Measurements from ENCODE around the gene RHOT1. TPM values are rescaled to one million over a fixed set of nuclear protein-coding genes. Genes with fewer than 3 reads are reported as not detected.

The RHOT1 gene
- total RNA-seq, 1 experiment from 2014 or later = 24.4 TPM

- no peak overlapping the region for H4K8ac ChIP-seq (replicated peaks; ENCODE audit: insufficient read length, low read depth, low read length)
- Mint-ChIP-seq H3K4me1 (peaks cover 48 to 57% of the 10 kb centered on the region in 2 experiments), H3K9me3 (no peaks in the 10 kb centered on the region), H3K4me3 (peak overlapping the region; percentile 58 to 85), H3K27ac (no peak overlapping the region; a peak in 1 of 7 replicates), H3K27me3 (ENCODE audit: low read depth) (peaks cover 72% of the 10 kb centered on the region), H3K36me3 (ENCODE audit: insufficient read depth in 1 of 3, low read depth in 3 of 3) (peaks cover 0 to 9% (median 1%) of the 10 kb centered on the region in 3 experiments; a peak in 5 of 7 replicates)
- H3K27ac ChIP-seq (ENCODE audit: insufficient read length, low read depth, low read length) = no peak overlapping the region
- no peaks in the 10 kb centered on the region for H3K79me1 ChIP-seq (ENCODE audit: insufficient read depth, low read depth, low read length, poor library complexity, severe bottlenecking)
- no peak overlapping the region for H3K18ac ChIP-seq (ENCODE audit: insufficient read length, low read depth, low read length)
- no peak overlapping the region for H4K5ac ChIP-seq (ENCODE audit: insufficient read length, low read depth, low read length)
- H2BK15ac ChIP-seq (ENCODE audit: low read depth, low read length) = no peak overlapping the region
- no peak overlapping the region for H3T11ph ChIP-seq (ENCODE audit: low read length)
- H3K9ac ChIP-seq (ENCODE audit: extremely low read depth, insufficient read length, low read length) = no peak overlapping the region
- H2AK5ac ChIP-seq (ENCODE audit: insufficient read length, low read length) = no peak overlapping the region
- WGBS (ENCODE audit: extremely low coverage, insufficient read length, low lambda C conversion rate) = no CpG with 5 or more reads among the region's 10 CpGs
- H3K4ac ChIP-seq (ENCODE audit: low read depth, low read length) = no peak overlapping the region
- H4K91ac ChIP-seq (ENCODE audit: insufficient read length, low read depth, low read length) = no peak overlapping the region
- no peak for TF ChIP-seq CTCF (conservative IDR thresholded peaks at IDR 0.05)
- no peak overlapping the region for H2BK120ac ChIP-seq (ENCODE audit: low read depth, low read length, poor library complexity, severe bottlenecking)
- peak; percentile 65 for DNase-seq
- no peaks in the 10 kb centered on the region for H3K79me2 ChIP-seq (ENCODE audit: insufficient read depth, low read length)
- peaks cover 6% of the 10 kb centered on the region; the same call in 1 of the 2 replicates for H3K27me3 ChIP-seq (ENCODE audit: insufficient read depth, low read length)
- no peak overlapping the region for H3K56ac ChIP-seq (ENCODE audit: insufficient read length, low read depth, low read length)
- no peak overlapping the region for H3K23ac ChIP-seq (ENCODE audit: insufficient read length, low read depth, low read length)
- H3K9me3 ChIP-seq (ENCODE audit: control insufficient read depth, low read depth, low read length) = no peaks in the 10 kb centered on the region
- H3K23me2 ChIP-seq (ENCODE audit: insufficient read length, low read depth, low read length, poor library complexity, severe bottlenecking) = peaks cover 14% of the 10 kb centered on the region
- peaks cover 10% of the 10 kb centered on the region; the same call in 1 of the 2 replicates for H3K4me1 ChIP-seq (ENCODE audit: insufficient read depth, low read length)
- H4K20me1 ChIP-seq (ENCODE audit: control insufficient read depth, insufficient read depth, insufficient read length) = no peaks in the 10 kb centered on the region
- H2BK12ac ChIP-seq (ENCODE audit: insufficient read length, low read depth, low read length) = no peak overlapping the region
- no peak overlapping the region for H2AFZ ChIP-seq (ENCODE audit: low read length)
- peak overlapping the region; percentile 73 for H3K4me2 ChIP-seq (ENCODE audit: insufficient read depth, insufficient read length, low read length)
- no peak overlapping the region for H2BK20ac ChIP-seq (ENCODE audit: low read depth, low read length, poor library complexity, severe bottlenecking)
- H3K14ac ChIP-seq (ENCODE audit: insufficient read depth, low read length) = peak overlapping the region; percentile 6; the same call in 1 of the 2 replicates
- no peak overlapping the region for H2BK5ac ChIP-seq (ENCODE audit: insufficient read length, low read length)
Observed at GRCh38 chr17:32267690-32268205, 125.4 kb downstream of the RHOT1 start.

All from H9 (cell line).